RWPE2 (cell line): Measurements from ENCODE around the gene FAM216A.
"Not testable (repeated sequence)": the region's sequence is repeated elsewhere in the genome, so short reads cannot be mapped to it uniquely, and the experiment has no call there.

ENCODE experiments used
- ATAC-seq: fragments of 200-7000 bp; cut with Tn5 transposase; 3 replicates; pipeline ENCODE4 v1.9.1; 2021; ENCODE audit warnings: low read depth
- DNase-seq: peaks from one replicate; pipeline ENCODE4 v3.0.0-alpha.2; 2020; ENCODE audit warnings: low spot score
- H3K27ac ChIP-seq: fragments of 450-650 bp; 2 replicates; pipeline ENCODE4 v1.5.1; 2017; ENCODE audit warnings: mild to moderate bottlenecking; ENCODE audit not compliant: poor library complexity, severe bottlenecking
- H3K27me3 ChIP-seq: fragments of 250-450 bp; sonication (Bioruptor Pico); 2 replicates; pipeline ENCODE4 v1.5.1; 2021; ENCODE audit warnings: mild to moderate bottlenecking, moderate library complexity; ENCODE audit not compliant: insufficient read depth, poor library complexity, severe bottlenecking
- H3K36me3 ChIP-seq: fragments of 250-450 bp; sonication (Bioruptor Pico); 2 replicates; pipeline ENCODE4 v1.5.1; 2020; ENCODE audit warnings: low read depth, mild to moderate bottlenecking, moderate library complexity
- H3K4me1 ChIP-seq: fragments of 250-450 bp; sonication (Bioruptor Pico); 2 replicates; pipeline ENCODE4 v1.5.1; 2021; ENCODE audit warnings: mild to moderate bottlenecking, moderate library complexity; ENCODE audit not compliant: insufficient read depth, poor library complexity, severe bottlenecking
- H3K4me3 ChIP-seq: fragments of 250-450 bp; sonication (Bioruptor Pico); 2 replicates; pipeline ENCODE4 v1.5.1; 2021; ENCODE audit warnings: mild to moderate bottlenecking, moderate library complexity; ENCODE audit not compliant: severe bottlenecking
- H3K9me3 ChIP-seq: fragments of 250-450 bp; sonication (Bioruptor Pico); 2 replicates; pipeline ENCODE4 v1.5.1; 2021; ENCODE audit warnings: mild to moderate bottlenecking, moderate library complexity; ENCODE audit not compliant: severe bottlenecking
- TF ChIP-seq, protein P1 (sequence below): fragments of 450-650 bp; IDR thresholded peaks from one replicate; pipeline ENCODE4 v1.5.1; 2017; ENCODE audit warnings: mild to moderate bottlenecking, moderate library complexity; ENCODE audit not compliant: poor library complexity, severe bottlenecking

The FAM216A gene

GRCh38 chr12:110505332-110505731 is 36.7 kb downstream of the FAM216A start:
- TF ChIP-seq, protein P1, sequence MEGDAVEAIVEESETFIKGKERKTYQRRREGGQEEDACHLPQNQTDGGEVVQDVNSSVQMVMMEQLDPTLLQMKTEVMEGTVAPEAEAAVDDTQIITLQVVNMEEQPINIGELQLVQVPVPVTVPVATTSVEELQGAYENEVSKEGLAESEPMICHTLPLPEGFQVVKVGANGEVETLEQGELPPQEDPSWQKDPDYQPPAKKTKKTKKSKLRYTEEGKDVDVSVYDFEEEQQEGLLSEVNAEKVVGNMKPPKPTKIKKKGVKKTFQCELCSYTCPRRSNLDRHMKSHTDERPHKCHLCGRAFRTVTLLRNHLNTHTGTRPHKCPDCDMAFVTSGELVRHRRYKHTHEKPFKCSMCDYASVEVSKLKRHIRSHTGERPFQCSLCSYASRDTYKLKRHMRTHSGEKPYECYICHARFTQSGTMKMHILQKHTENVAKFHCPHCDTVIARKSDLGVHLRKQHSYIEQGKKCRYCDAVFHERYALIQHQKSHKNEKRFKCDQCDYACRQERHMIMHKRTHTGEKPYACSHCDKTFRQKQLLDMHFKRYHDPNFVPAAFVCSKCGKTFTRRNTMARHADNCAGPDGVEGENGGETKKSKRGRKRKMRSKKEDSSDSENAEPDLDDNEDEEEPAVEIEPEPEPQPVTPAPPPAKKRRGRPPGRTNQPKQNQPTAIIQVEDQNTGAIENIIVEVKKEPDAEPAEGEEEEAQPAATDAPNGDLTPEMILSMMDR, result no peak
- Histone ChIP-seq H3K27me3 (no peaks in the 10 kb centered on the region), H3K4me3 (no peak overlapping the region), H3K36me3 (peaks cover 2% of the 10 kb centered on the region), H3K9me3 (no peaks in the 10 kb centered on the region), H3K27ac (no peak overlapping the region), H3K4me1 (peaks cover 8% of the 10 kb centered on the region)
- ATAC-seq (no peak), DNase-seq (no peak)

DNA sequence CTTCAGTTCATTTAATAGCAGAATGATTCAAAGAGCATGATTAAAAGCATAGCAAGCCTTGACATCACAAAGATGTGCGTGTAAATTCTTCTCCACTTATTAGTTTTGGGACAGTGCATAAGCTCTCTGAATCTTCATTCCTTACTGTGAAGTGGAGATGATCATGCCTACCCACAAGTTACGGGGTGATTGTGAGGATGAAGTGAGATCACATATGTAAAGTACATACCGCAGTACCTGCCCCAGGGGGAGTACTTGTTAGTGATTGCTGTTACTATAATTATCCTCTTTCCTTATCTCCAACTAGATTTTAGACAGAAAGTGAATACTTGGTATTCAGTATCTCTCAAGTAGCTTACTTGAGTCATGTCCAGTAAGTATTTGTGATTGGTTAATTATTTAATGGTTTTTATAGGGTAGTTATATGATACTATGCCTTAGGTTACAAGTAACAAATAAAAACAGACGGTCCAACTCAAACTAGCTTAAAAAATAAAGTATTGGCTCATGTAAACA is 39.5 kb downstream of the FAM216A start:
- Histone ChIP-seq H3K27me3 (no peaks in the 10 kb centered on the region), H3K4me3 (no peak overlapping the region), H3K4me1 (no peaks in the 10 kb centered on the region), H3K27ac (no peak overlapping the region), H3K36me3 (no peaks in the 10 kb centered on the region), H3K9me3 (no peaks in the 10 kb centered on the region)
- TF ChIP-seq, protein P1, result no peak
- ATAC-seq, result no peak
- no peak for DNase-seq

DNA sequence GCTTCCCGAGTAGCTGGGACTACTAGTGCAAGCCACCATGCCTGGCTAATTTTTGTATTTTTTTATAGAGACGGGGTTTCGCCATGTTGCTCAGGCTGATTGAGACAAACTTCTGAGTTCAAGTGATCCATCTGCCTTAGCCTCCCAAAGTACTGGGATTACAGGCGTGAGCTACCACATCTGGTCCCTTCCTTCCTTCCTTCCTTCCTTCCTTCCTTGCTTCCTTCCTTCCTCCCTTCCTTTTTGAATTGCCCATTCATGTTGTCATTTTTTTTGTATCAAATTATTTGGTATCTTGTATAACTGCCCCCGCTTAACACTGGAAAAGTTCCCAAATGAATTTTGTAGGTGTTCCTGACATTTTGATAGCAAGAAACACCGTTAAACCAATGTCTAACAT is 45.2 kb downstream of the FAM216A start:
- no peak overlapping the region for H3K27ac ChIP-seq
- H3K27me3 ChIP-seq, result no peaks in the 10 kb centered on the region
- no peaks in the 10 kb centered on the region for H3K36me3 ChIP-seq
- ATAC-seq (no peak), DNase-seq (no peak)
- no peaks in the 10 kb centered on the region for H3K9me3 ChIP-seq
- no peaks in the 10 kb centered on the region for H3K4me1 ChIP-seq
- no peak overlapping the region for H3K4me3 ChIP-seq
- TF ChIP-seq, protein P1, result no peak

GRCh38 chr12:110514363-110514762 is 45.7 kb downstream of the FAM216A start:
- H3K4me1 ChIP-seq, result no peaks in the 10 kb centered on the region

DNA sequence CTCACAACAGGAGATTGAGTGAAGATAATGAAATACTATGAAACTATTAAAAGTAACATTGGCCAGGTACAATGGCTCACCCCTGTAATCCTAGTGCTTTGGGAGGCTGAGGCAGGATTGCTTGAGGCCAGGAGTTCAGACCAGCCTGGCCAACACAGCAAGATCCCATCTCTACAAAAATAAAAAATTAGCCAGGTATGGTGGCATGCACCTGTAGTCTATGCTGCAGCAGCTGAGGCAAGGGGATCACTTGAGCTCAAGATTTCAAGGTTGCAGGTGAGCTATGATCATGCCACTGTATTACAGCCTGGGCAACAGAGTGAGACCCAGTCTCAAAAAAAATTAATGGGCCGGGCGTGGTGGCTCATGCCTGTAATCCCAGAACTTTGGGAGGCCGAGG is 48.4 kb downstream of the FAM216A start:
- H3K36me3 ChIP-seq, result no peaks in the 10 kb centered on the region
- no peak overlapping the region for H3K4me3 ChIP-seq
- H3K27me3 ChIP-seq, result no peaks in the 10 kb centered on the region
- no peaks in the 10 kb centered on the region for H3K4me1 ChIP-seq
- ATAC-seq (no peak), DNase-seq (no peak)
- TF ChIP-seq, protein P1, result no peak
- no peaks in the 10 kb centered on the region for H3K9me3 ChIP-seq
- no peak overlapping the region for H3K27ac ChIP-seq

More at GRCh38 chr12:110514363-110514762, 45.7 kb downstream of the FAM216A start:
- H3K27ac ChIP-seq, result no peak overlapping the region
- H3K4me3 ChIP-seq, result no peak overlapping the region
- H3K9me3 ChIP-seq, result no peaks in the 10 kb centered on the region
- no peak for ATAC-seq
- no peak for DNase-seq
- no peaks in the 10 kb centered on the region for H3K36me3 ChIP-seq
- TF ChIP-seq, protein P1, result no peak
- H3K27me3 ChIP-seq, result no peaks in the 10 kb centered on the region

DNA sequence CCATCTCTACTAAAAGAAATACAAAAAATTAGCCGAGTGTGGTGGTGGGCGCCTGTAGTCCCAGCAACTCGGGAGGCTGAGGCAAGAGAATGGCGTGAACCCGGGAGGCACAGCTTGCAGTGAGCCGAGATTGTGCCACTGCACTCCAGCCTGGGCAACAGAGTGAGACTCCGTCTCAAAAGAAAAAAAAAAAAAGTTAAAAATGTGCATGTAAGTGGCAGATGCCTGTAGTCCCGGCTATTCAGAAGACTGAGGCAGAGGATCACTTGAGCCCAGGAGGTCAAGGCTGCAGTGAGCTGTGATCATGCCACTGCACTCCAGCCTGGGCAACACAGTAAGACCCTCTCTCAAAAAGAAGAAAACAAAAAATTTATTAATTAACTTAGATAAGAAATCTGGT is 49.4 kb downstream of the FAM216A start:
- H3K36me3 ChIP-seq, H3K9me3 ChIP-seq, H3K27me3 ChIP-seq, H3K27ac ChIP-seq, H3K4me1 ChIP-seq, ATAC-seq, DNase-seq, H3K4me3 ChIP-seq: not testable (repeated sequence)

GRCh38 chr12:110520876-110521712 is 52.4 kb downstream of the FAM216A start:
- not testable (repeated sequence) for H3K9me3 ChIP-seq, ATAC-seq, H3K4me1 ChIP-seq, H3K27ac ChIP-seq, H3K36me3 ChIP-seq, DNase-seq, H3K4me3 ChIP-seq, H3K27me3 ChIP-seq
